ENCODE data around the gene TEN1.

GRCh38 chr17:75979705-75980187 lies 706 bp downstream of the TEN1 start:
- no peak for TF ChIP-seq GATA3 (IDR thresholded peaks at IDR 0.05; ENCODE audit: low read depth, low read length)
- no peak for TF ChIP-seq GATA2 (IDR thresholded peaks at IDR 0.05; ENCODE audit: low read depth, low read length)

All from SH-SY5Y (cell line).